H1 (cell line): ENCODE measurements around the gene ALDOA. TPM values are rescaled to one million over a fixed set of nuclear protein-coding genes. Genes with fewer than 3 reads are reported as not detected.
A peak's percentile ranks its signal among the peaks of the same experiment; 100 is the strongest.

Experiments
- ASH2L ChIP-seq: fragments of 200-600, 300-600 bp; sonication (generic); IDR thresholded peaks from one replicate; pipeline ENCODE4 v1.7.1; 2017; ENCODE audit warnings: low read length
- BCL11A ChIP-seq, 2 experiments: IDR thresholded peaks; one replicate each; pipeline ENCODE4 v1.6.1; 2011; ENCODE audit warnings: low read depth in 2 of 2, low read length in 2 of 2, mild to moderate bottlenecking in 2 of 2
- CEBPB ChIP-seq: IDR thresholded peaks from 2 replicates; pipeline ENCODE4 v1.6.1; 2012; ENCODE audit warnings: low read depth, low read length
- CREB1 ChIP-seq: IDR thresholded peaks from 2 replicates; pipeline ENCODE4 v1.6.1; 2012; ENCODE audit warnings: inconsistent platforms
- EGR1 ChIP-seq: IDR thresholded peaks from 2 replicates; pipeline ENCODE4 v1.6.1; 2011; ENCODE audit warnings: low read depth, low read length, borderline replicate concordance
- EZH2 ChIP-seq: fragments of 200-600 bp; sonication (generic); IDR thresholded peaks from 2 replicates; pipeline ENCODE4 v1.7.1; 2012; ENCODE audit warnings: low read depth, mild to moderate bottlenecking, moderate library complexity, low read length, inconsistent platforms; ENCODE audit not compliant: severe bottlenecking
- GABPA ChIP-seq: IDR thresholded peaks from 2 replicates; pipeline ENCODE4 v1.6.1; 2011; ENCODE audit warnings: mild to moderate bottlenecking, low read length, moderate library complexity, borderline replicate concordance; ENCODE audit not compliant: insufficient read depth
- GTF2F1 ChIP-seq: IDR thresholded peaks from 2 replicates; pipeline ENCODE4 v1.6.1; 2012; ENCODE audit warnings: low read depth, low read length, improper control_type of control experiment, borderline replicate concordance
- JUND ChIP-seq: IDR thresholded peaks from 2 replicates; pipeline ENCODE4 v1.6.1; 2011; ENCODE audit warnings: mild to moderate bottlenecking, improper control_type of control experiment, low read length
- MAFK ChIP-seq: IDR thresholded peaks from 2 replicates; pipeline ENCODE4 v1.6.1; 2012; ENCODE audit warnings: low read depth, mild to moderate bottlenecking, improper control_type of control experiment, low read length
- NRF1 ChIP-seq: IDR thresholded peaks from 2 replicates; pipeline ENCODE4 v1.6.1; 2011; ENCODE audit warnings: mild to moderate bottlenecking, low read depth, low read length, improper control_type of control experiment
- RFX5 ChIP-seq: IDR thresholded peaks from 2 replicates; pipeline ENCODE4 v1.6.1; 2011; ENCODE audit warnings: low read depth, low read length, improper control_type of control experiment, borderline replicate concordance
- SIN3A ChIP-seq, 2 experiments: IDR thresholded peaks in 1 of 2; conservative IDR thresholded peaks in 1 of 2; 2 replicates each; pipeline ENCODE4 v1.6.1; 2011 to 2012; ENCODE audit warnings: low read length in 2 of 2, improper control_type of control experiment in 1 of 2, low read depth in 1 of 2, mild to moderate bottlenecking in 1 of 2
- SIX5 ChIP-seq: IDR thresholded peaks from 2 replicates; pipeline ENCODE4 v1.6.1; 2011; ENCODE audit warnings: mild to moderate bottlenecking, low read depth, low read length
- SRF ChIP-seq: IDR thresholded peaks from 2 replicates; pipeline ENCODE4 v1.6.1; 2011; ENCODE audit warnings: mild to moderate bottlenecking, low read depth, low read length, moderate library complexity
- TAF1 ChIP-seq: IDR thresholded peaks from 2 replicates; pipeline ENCODE4 v1.6.1; 2011; ENCODE audit warnings: mild to moderate bottlenecking, low read depth, low read length
- polyA plus RNA-seq, 7 experiments: library from polyadenylated mRNA; depleted of rRNA in 3 of 7; stranded (reverse) in 5 of 7; unstranded in 2 of 7; fragments of >200 nt in 5 of 7; fragments of 200-250 nt in 2 of 7; gene quantifications; 1 replicate in 5 of 7; 2 replicates in 1 of 7; 4 replicates in 1 of 7; pipeline versions ENCODE4 v1.2.1 to v1.2.3, GENCODE V29; 2011 to 2013; ENCODE audit warnings: missing spikeins in 2 of 7, mixed read lengths in 2 of 7
- total RNA-seq: library from RNA; stranded (reverse); fragmentation: NEBNext Ultra II Directional; extraction: Animal tissue kit (Norgen Biotek cat#: 25700); gene quantifications from 2 replicates; pipeline ENCODE4 v1.2.1, GENCODE V29; 2021

The ALDOA gene
- total and polyA plus RNA-seq, 2 of the 8 experiments (the other 6 are each of a cell fraction or from before 2014, with no cell fraction given), result 1,072 to 1,083 TPM

DNA sequence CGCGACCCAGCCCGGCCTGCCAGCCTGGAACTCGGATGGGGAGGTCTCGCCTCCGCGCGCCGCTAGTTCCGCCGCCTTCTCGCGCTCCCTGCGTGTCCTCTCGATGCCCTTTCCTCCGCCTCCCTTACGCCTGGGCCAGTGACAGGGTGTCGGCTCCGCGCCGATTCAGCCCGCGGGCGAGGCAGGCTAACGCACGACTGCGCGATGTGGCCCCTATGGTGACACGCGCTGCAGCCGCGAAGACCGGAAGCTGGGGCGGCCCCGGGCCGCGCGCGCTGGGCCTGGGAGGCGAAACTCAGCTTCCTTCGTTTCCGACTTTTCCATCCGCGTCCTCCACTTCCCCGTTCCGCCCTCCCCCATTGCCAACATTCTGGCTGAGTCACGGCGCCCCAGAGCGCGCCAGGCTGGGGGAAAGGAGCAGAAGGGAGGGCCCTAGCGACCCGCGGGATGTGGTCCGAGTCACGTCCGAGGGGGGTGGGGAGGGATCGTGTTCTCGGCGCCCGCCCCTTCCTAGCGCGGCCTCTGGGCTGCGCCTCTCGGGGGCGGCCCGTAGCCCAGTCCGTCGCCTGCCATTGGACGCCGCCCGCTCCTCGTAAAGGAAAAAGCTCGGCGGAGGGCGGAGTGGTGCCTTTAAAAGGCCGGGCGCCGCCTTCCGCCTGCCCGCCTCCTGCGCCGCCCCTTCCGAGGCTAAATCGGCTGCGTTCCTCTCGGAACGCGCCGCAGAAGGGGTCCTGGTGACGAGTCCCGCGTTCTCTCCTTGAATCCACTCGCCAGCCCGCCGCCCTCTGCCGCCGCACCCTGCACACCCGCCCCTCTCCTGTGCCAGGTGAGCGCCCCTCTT lies at the start of gene ALDOA (continued):
- TF ChIP-seq JUND (no peak), GABPA (no peak), SRF (0 out of 2 replicates have a peak, but pooled peaks have one; percentile 54), SIX5 (no peak), NRF1 (no peak; the same call in 1 of the 2 replicates), RFX5 (no peak), MAFK (peak; percentile 77; the same call in 1 of the 2 replicates), SIN3A (conservative IDR thresholded peaks at IDR 0.05 in 1 of 2, IDR thresholded peaks at IDR 0.05 in 1 of 2; ENCODE audit: low read depth in 1 of 2, low read length in 2 of 2) (peak; percentile 63 to 67; a peak in 2 of 4 replicates), BCL11A (IDR thresholded peaks at IDR 0.05; ENCODE audit: low read depth in 2 of 2, low read length in 2 of 2) (no peak), GTF2F1 (peak; percentile 76; the same call in 1 of the 2 replicates), CEBPB (no peak), TAF1 (peak; percentile 79), EGR1 (peak; percentile 6; the same call in 1 of the 2 replicates), ASH2L (peak; percentile 94), CREB1 (peak; percentile 66; the same call in 1 of the 2 replicates), EZH2 (no peak)
